ENCODE data around the gene UNK.

DNA sequence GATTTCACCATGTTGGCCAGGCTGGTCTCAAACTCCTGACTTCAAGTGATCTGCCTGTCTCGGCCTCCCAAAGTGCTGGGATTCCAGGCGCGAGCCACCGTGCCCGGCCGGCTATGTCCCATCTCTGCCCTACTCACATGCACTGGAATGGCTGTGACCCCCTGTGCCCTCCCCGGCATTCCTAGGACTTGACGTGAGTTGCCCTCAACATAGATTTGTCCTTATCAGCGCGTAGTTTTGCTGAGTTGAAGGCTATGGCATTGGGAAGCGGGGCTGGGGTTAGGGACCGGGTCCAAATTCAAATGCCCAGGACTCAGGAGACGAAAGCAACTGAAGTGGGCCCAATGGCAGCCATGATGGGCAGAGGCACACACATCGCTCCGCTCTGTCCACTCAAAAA, 53.8 kb downstream of the UNK start:
- no peak for TF ChIP-seq POLR2A (IDR thresholded peaks at IDR 0.05)
- TF ChIP-seq, protein P1, sequence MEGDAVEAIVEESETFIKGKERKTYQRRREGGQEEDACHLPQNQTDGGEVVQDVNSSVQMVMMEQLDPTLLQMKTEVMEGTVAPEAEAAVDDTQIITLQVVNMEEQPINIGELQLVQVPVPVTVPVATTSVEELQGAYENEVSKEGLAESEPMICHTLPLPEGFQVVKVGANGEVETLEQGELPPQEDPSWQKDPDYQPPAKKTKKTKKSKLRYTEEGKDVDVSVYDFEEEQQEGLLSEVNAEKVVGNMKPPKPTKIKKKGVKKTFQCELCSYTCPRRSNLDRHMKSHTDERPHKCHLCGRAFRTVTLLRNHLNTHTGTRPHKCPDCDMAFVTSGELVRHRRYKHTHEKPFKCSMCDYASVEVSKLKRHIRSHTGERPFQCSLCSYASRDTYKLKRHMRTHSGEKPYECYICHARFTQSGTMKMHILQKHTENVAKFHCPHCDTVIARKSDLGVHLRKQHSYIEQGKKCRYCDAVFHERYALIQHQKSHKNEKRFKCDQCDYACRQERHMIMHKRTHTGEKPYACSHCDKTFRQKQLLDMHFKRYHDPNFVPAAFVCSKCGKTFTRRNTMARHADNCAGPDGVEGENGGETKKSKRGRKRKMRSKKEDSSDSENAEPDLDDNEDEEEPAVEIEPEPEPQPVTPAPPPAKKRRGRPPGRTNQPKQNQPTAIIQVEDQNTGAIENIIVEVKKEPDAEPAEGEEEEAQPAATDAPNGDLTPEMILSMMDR (IDR thresholded peaks at IDR 0.05) = no peak
